Measurements from ENCODE around the gene SMARCA4. TPM values are rescaled to one million over a fixed set of nuclear protein-coding genes. Genes with fewer than 3 reads are reported as not detected.
"Not testable (repeated sequence)": the region's sequence is repeated elsewhere in the genome, so short reads cannot be mapped to it uniquely, and the experiment has no call there.

The SMARCA4 gene
- total RNA-seq, 2 experiments from 2014 or later, result 89.8 to 97.6 TPM

DNA sequence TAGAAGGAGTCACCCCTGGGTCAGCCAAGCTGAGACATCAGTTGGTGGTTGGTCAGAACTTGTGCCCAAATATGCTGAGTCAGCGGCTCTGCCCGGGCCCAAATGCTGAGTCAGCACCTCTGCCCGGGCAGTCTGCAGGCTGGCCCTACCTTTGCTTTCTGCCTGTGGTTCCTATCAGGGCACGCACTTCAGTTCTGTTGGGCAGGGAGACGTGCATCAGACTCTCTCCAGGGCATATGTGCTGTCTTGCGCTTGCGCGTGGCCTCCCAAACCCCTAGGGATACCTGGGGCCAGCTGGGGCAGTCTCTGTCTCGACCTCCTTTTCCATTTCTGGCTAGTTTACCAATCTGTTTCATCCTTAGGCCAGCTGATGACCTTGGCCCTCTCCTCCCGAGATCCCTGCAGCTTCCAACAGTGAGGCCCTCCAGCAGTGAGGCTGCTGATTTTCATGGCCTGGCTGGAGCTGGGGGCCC is 104.0 kb downstream of the SMARCA4 start:
- H3K4me1 Mint-ChIP-seq, result peaks cover 6% of the 10 kb centered on the region
- H3K27ac Mint-ChIP-seq, result no peak overlapping the region
- H3K4me3 Mint-ChIP-seq, result no peak overlapping the region
- peaks cover 30% of the 10 kb centered on the region for H3K36me3 Mint-ChIP-seq (ENCODE audit: low read depth)
- ChIA-PET CTCF (interaction anchor here (0.7 kb wide), 1 partner anchor 61 kb away, joined by 3 read pairs; no protein-coding TSS in a partner anchor), POLR2A (no interaction called here)
- no peaks in the 10 kb centered on the region for H3K9me3 Mint-ChIP-seq
- DNase-seq, result no peak
- no peaks in the 10 kb centered on the region for H3K27me3 Mint-ChIP-seq

DNA sequence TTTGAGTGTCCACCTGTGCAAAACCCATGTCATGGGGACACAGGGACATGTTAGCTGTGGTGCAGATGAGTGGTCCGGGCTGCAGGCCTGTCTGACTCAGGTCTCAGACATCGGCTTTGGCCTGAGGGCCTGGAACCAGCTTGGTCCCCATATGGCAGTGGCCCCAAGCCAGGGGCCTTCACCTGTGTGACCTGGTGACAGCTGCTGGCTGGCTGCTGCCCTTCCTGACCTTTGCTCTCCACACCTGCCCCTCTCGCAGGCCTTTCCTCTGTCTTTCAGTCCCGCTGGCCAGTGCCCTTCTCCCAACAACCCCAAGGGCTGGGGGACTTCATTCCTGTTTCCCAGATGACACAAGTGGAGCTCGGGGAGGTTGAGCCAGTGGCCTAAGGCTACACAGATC is 105.5 kb downstream of the SMARCA4 start:
- POLR2A ChIA-PET, result interaction anchor here (0.7 to 2.2 kb wide), 2 partner anchors 22 to 80 kb away, joined by 3 to 7 read pairs; partner anchors contain the start of gene LDLR
- H3K36me3 Mint-ChIP-seq (ENCODE audit: low read depth), result peaks cover 26% of the 10 kb centered on the region

DNA sequence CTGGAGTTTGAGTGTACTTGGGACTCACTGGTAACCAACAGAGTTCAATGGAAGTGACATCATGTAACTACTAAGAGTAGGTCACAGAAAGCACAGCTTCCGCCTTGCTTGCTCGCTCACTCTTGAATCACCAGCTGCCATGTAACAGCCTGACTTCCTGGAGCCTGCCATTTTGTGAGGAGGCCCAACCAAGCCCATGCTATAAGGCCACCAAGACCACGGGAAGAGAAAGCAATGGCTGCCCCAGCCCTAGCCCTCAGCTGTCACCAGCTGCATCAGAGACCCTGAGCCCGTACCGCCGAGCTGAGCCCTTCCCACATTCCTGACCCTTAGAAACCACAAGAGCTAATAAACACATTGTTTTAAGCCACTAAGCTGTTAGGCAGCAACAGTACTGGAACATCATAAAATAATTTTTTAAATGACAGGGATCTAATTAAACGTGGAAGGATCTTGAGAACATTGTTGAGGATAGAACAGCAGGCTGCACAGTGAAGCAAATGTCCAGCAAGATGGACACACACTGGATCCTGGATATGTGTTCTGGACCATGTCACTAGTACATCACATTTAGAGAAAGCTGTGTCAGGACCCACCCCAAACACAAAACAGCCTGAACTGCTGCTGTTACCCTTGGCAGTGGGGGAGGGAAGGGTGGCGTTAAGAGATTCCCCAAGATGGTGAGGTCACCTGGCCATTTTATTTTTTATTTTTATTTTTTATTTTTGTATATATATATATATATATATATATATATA is 106.7 kb downstream of the SMARCA4 start:
- no peak overlapping the region for H3K27ac Mint-ChIP-seq
- POLR2A ChIA-PET, result interaction anchor here (1.0 to 2.2 kb wide), 3 partner anchors 21 to 31 kb away, joined by 3 to 7 read pairs (median 5); partner anchors contain the start of gene LDLR

More for the DNA sequence above, 105.5 kb downstream of the SMARCA4 start:
- DNase-seq, result no peak
- Mint-ChIP-seq H3K4me1 (peaks cover 6% of the 10 kb centered on the region), H3K27me3 (no peaks in the 10 kb centered on the region), H3K27ac (no peak overlapping the region), H3K4me3 (no peak overlapping the region), H3K9me3 (no peaks in the 10 kb centered on the region)
- CTCF ChIA-PET, result no interaction called here

DNA sequence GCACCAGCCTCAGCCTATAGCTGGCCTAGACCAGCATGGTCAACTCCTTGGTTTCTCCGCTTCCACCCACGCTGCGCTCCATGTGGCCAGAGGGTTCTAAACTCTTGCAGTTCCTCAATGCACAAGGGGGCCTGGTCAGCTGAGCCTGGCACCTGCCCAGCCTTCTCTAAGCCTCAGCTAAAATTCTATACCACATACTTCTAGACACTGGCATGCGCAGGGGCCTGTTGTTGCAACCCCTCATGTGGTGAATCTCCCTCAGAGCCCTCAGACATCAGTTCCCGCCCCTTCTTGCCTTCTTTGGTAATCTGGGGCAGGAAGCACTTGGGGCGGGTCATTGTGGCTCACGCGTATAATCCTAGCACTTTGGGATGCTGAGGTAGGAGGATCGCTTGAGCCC is 108.7 kb downstream of the SMARCA4 start:
- no peak overlapping the region for H3K4me3 Mint-ChIP-seq
- H3K36me3 Mint-ChIP-seq (ENCODE audit: low read depth), result peaks cover 19% of the 10 kb centered on the region
- H3K27ac Mint-ChIP-seq, result no peak overlapping the region
- ChIA-PET CTCF (no interaction called here), POLR2A (no interaction called here)
- no peak for DNase-seq
- H3K27me3 Mint-ChIP-seq, result no peaks in the 10 kb centered on the region
- peaks cover 11% of the 10 kb centered on the region for H3K4me1 Mint-ChIP-seq
- H3K9me3 Mint-ChIP-seq, result no peaks in the 10 kb centered on the region

More for the DNA sequence above, 106.7 kb downstream of the SMARCA4 start:
- Mint-ChIP-seq H3K27me3 (no peaks in the 10 kb centered on the region), H3K9me3 (no peaks in the 10 kb centered on the region), H3K4me1 (peaks cover 6% of the 10 kb centered on the region), H3K4me3 (no peak overlapping the region), H3K36me3 (ENCODE audit: low read depth) (peaks cover 21% of the 10 kb centered on the region)
- DNase-seq, result no peak
- CTCF ChIA-PET, result interaction anchor here (0.7 kb wide), 1 partner anchor 59 kb away, joined by 3 read pairs; no protein-coding TSS in a partner anchor

DNA sequence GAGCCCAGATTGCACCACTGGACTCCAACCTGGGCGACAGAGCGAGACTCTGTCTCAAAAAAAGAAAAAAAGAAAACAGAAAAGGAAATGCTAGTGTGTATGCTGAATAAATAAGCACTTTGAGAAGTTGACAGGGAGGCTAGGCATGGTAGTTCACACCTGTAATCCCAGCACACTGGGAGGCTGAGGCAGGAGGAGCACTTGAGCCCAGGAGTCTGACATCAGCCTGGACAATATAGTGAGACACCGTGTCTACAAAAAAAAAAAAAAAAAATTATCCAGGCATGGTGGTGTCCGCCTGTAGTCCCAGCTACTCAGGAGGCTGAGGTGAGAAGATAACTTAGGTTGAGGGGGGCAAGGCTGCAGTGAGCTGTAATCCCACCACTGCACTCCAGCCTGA is 109.3 kb downstream of the SMARCA4 start:
- Mint-ChIP-seq H3K4me3 (no peak overlapping the region), H3K36me3 (ENCODE audit: low read depth) (peaks cover 15% of the 10 kb centered on the region), H3K27me3 (no peaks in the 10 kb centered on the region), H3K4me1 (peaks cover 12% of the 10 kb centered on the region), H3K9me3 (no peaks in the 10 kb centered on the region), H3K27ac (no peak overlapping the region)
- ChIA-PET CTCF (no interaction called here), POLR2A (interaction anchor here (0.7 kb wide), 1 partner anchor 22 kb away, joined by 3 read pairs; no protein-coding TSS in a partner anchor)
- no peak for DNase-seq

DNA sequence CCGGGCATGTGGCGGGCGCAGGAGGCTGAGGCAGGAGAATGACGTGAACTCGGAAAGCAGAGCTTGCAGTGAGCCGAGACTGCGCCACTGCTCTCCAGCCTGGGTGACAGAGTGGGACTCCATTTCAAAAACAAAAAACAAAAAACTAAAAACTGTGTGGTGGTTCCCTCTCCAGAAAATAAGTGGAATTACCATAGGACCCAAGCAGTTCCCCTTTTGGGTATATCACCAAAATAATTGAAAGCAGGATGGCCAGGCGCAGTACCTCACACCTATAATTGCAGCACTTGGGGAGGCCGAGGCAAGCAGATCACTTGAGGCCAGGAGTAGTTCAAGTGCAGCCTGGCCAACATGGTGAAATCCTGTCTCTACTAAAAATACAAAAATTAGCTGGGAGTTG is 112.7 kb downstream of the SMARCA4 start:
- H3K9me3 Mint-ChIP-seq, result no peaks in the 10 kb centered on the region
- no peaks in the 10 kb centered on the region for H3K27me3 Mint-ChIP-seq
- ChIA-PET CTCF (no interaction called here), POLR2A (interaction anchor here (0.6 kb wide), 1 partner anchor 16 kb away, joined by 3 read pairs; the partner anchor contains the start of gene LDLR)
- H3K4me3 Mint-ChIP-seq, result no peak overlapping the region
- DNase-seq, result no peak
- no peak overlapping the region for H3K27ac Mint-ChIP-seq
- H3K4me1 Mint-ChIP-seq, result peaks cover 12% of the 10 kb centered on the region
- H3K36me3 Mint-ChIP-seq (ENCODE audit: low read depth), result peaks cover 2% of the 10 kb centered on the region

DNA sequence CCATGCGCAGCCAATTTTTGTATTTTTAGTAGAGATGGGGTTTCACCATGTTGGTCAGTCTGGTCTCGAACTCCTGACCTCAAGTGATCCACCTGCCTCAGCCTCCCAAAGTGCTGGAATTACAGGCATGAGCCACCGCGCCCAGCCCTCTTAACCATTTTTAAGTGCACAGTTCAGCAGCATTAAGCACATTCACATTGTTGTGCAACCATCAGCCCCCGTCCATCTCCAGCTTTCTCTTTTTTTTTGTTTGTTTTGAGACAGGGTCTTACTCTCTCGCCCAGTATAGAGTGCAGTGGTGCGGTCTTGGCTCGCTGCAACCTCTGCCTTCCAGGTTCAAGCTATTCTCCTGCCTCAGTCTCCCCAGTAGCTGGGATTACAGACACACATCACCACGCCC is 116.0 kb downstream of the SMARCA4 start:
- H3K9me3 Mint-ChIP-seq; H3K27me3 Mint-ChIP-seq; CTCF ChIA-PET; POLR2A ChIA-PET; H3K4me1 Mint-ChIP-seq; H3K4me3 Mint-ChIP-seq; DNase-seq; H3K27ac Mint-ChIP-seq; H3K36me3 Mint-ChIP-seq (ENCODE audit: low read depth): not testable (repeated sequence)

DNA sequence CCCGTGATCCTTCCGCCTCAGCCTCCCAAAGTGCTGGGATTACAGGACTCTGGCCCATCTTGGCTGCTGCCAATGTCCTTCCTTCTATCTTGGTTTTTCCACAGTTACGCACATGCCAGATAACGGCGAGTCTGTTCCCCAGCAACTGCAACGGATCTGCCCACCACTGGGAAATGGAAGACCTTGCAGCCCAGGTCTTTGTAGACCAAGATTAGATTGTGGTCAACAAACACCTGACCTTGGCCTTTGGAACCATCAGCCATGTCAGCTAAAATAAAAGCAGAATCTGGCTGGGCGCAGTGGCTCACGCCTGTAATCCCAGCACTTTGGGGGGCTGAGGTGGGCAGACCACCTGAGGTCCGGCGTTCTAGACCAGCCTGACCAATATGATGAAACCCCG is 118.1 kb downstream of the SMARCA4 start:
- POLR2A ChIA-PET, result no interaction called here
- no peaks in the 10 kb centered on the region for H3K9me3 Mint-ChIP-seq
- no peak overlapping the region for H3K4me3 Mint-ChIP-seq
- no peak overlapping the region for H3K27ac Mint-ChIP-seq
- no peak for DNase-seq
- peaks cover 7% of the 10 kb centered on the region for H3K4me1 Mint-ChIP-seq
- CTCF ChIA-PET, result no interaction called here
- no peaks in the 10 kb centered on the region for H3K27me3 Mint-ChIP-seq
- no peaks in the 10 kb centered on the region for H3K36me3 Mint-ChIP-seq (ENCODE audit: low read depth)

DNA sequence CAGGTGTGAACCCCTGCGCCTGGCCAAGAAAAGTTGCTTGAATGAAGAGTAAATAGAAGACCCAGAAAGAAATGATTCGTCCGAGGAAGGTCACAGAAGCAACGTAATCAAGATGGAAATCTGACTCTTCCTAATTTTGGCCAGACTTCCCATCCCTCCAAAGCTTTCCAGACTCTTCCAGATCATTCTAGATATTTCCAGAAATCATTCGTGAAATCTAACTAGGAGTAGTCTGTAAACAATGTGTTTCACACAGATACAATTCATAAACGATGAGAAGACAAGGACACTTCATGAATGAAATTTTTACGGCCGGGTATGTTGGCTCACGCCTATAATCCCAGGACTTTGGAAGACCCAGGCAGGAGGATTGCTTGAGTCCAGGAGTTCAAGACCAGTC is 119.2 kb downstream of the SMARCA4 start:
- H3K36me3 Mint-ChIP-seq (ENCODE audit: low read depth), result no peaks in the 10 kb centered on the region
- ChIA-PET CTCF (interaction anchor here (0.9 kb wide), 1 partner anchor 143 kb away, joined by 3 read pairs; no protein-coding TSS in a partner anchor), POLR2A (no interaction called here)
- H3K4me3 Mint-ChIP-seq, result no peak overlapping the region
- H3K9me3 Mint-ChIP-seq, result no peaks in the 10 kb centered on the region
- H3K27me3 Mint-ChIP-seq, result no peaks in the 10 kb centered on the region
- H3K27ac Mint-ChIP-seq, result no peak overlapping the region
- peaks cover 8% of the 10 kb centered on the region for H3K4me1 Mint-ChIP-seq
- DNase-seq, result no peak

DNA sequence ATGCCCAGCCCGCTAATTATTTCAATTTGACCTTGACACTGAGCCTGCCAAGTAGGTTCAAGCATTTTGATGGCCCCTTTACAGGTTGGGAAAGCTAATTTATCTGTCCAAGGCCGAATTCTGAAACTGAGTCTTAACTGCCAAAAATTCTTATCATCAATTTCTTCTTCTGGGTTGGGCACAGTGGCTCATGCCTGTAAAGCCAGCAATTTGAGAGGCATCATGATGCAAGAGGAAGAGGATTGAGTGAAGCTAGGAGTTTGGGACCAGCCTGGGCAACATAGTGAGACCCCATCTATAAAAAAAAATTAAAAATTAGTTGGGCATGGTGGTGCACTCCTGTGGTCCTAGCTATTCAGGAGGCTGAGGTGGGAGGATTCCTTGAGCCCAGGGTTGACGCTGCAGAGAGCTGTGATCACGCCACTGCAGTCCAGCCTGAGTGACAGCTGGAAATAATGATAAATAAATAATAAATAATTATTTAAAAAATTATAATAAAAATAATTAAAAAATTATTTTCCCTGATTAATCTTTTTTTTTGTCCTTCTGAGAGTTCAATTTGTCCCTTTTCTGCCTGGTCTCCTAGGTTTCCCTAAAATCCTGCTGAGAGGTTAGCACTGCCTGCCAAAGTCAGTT is 127.2 kb downstream of the SMARCA4 start:
- POLR2A ChIA-PET, result interaction anchor here (1.2 to 5.0 kb wide), 10 partner anchors 7 to 252 kb away, joined by 3 to 38 read pairs (median 6); partner anchors contain the start of gene TMED1
- no peaks in the 10 kb centered on the region for H3K27me3 Mint-ChIP-seq
- peak overlapping the region; percentile 96 for H3K4me3 Mint-ChIP-seq
- peak overlapping the region; percentile 99 for H3K27ac Mint-ChIP-seq
- peaks cover 34% of the 10 kb centered on the region for H3K4me1 Mint-ChIP-seq
- CTCF ChIA-PET, result interaction anchor here (0.6 to 3.9 kb wide), 4 partner anchors 13 to 152 kb away, joined by 3 to 21 read pairs (median 6); no protein-coding TSS in a partner anchor
- no peaks in the 10 kb centered on the region for H3K9me3 Mint-ChIP-seq
- DNase-seq, result no peak
- peaks cover 25% of the 10 kb centered on the region for H3K36me3 Mint-ChIP-seq (ENCODE audit: low read depth)

DNA sequence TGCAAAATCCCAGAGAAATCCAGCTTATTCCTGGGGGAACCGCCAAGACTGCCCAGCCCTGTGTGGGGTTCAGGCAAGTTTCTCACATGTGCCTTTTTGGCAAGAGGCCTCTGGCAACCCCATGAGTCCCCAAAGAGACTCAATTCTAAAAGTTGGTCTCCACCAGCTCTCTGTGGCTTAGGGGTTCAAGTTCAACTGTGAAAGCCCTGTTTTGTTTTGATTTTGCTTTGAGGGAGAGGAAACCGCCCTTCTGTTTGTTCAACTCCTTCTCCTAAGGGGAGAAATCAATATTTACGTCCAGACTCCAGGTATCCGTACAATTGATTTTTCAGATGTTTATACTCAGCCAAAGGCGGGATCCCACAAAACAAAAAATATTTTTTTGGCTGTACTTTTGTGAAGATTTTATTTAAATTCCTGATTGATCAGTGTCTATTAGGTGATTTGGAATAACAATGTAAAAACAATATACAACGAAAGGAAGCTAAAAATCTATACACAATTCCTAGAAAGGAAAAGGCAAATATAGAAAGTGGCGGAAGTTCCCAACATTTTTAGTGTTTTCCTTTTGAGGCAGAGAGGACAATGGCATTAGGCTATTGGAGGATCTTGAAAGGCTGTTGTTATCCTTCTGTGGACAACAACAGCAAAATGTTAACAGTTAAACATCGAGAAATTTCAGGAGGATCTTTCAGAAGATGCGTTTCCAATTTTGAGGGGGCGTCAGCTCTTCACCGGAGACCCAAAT is 127.8 kb downstream of the SMARCA4 start:
- H3K9me3 Mint-ChIP-seq, result no peaks in the 10 kb centered on the region
- H3K4me3 Mint-ChIP-seq, result peak overlapping the region; percentile 96
- H3K4me1 Mint-ChIP-seq, result peaks cover 41% of the 10 kb centered on the region
- POLR2A ChIA-PET, result interaction anchor here (0.7 to 5.0 kb wide), 24 partner anchors 8 to 519 kb away, joined by 3 to 38 read pairs (median 5); partner anchors contain the start of genes SMARCA4, SPC24, SWSAP1 and TMED1
- no peaks in the 10 kb centered on the region for H3K27me3 Mint-ChIP-seq
- CTCF ChIA-PET, result interaction anchor here (0.6 to 3.9 kb wide), 7 partner anchors 12 to 1759 kb away, joined by 3 to 21 read pairs (median 3); no protein-coding TSS in a partner anchor
- no peak for DNase-seq
- peaks cover 32% of the 10 kb centered on the region for H3K36me3 Mint-ChIP-seq (ENCODE audit: low read depth)
- peak overlapping the region; percentile 99 for H3K27ac Mint-ChIP-seq

DNA sequence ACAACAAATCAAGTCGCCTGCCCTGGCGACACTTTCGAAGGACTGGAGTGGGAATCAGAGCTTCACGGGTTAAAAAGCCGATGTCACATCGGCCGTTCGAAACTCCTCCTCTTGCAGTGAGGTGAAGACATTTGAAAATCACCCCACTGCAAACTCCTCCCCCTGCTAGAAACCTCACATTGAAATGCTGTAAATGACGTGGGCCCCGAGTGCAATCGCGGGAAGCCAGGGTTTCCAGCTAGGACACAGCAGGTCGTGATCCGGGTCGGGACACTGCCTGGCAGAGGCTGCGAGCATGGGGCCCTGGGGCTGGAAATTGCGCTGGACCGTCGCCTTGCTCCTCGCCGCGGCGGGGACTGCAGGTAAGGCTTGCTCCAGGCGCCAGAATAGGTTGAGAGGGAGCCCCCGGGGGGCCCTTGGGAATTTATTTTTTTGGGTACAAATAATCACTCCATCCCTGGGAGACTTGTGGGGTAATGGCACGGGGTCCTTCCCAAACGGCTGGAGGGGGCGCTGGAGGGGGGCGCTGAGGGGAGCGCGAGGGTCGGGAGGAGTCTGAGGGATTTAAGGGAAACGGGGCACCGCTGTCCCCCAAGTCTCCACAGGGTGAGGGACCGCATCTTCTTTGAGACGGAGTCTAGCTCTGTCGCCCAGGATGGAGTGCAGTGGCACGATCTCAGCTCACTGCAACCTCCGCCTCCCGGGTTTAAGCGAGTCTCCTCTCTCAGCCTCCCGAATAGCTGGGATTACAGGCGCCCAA is 128.6 kb downstream of the SMARCA4 start, which contains the start of gene LDLR:
TSS of gene LDLR (plus strand) at position 210 of the 760 bp plus-strand sequence. CDS start at position 296, 86 bp downstream.
- POLR2A ChIA-PET, result interaction anchor here (0.7 to 5.0 kb wide), 26 partner anchors 8 to 520 kb away, joined by 3 to 38 read pairs (median 5); partner anchors contain the start of genes SMARCA4, SPC24, SWSAP1 and TMED1
- H3K4me1 Mint-ChIP-seq, result peaks cover 42% of the 10 kb centered on the region
- no peaks in the 10 kb centered on the region for H3K27me3 Mint-ChIP-seq
- H3K9me3 Mint-ChIP-seq, result no peaks in the 10 kb centered on the region
- CTCF ChIA-PET, result interaction anchor here (0.6 to 3.9 kb wide), 5 partner anchors 12 to 1758 kb away, joined by 3 to 21 read pairs (median 3); no protein-coding TSS in a partner anchor
- H3K4me3 Mint-ChIP-seq, result peak within 1 kb of the TSS; percentile 96
- peak; percentile 90 for DNase-seq
- peak within 1 kb of the TSS; percentile 99 for H3K27ac Mint-ChIP-seq
- H3K36me3 Mint-ChIP-seq (ENCODE audit: low read depth), result peaks cover 38% of the 10 kb centered on the region

Measured in activated CD4-positive, alpha-beta memory T cell treated with anti-CD3 and anti-CD28 coated beads, Interleukin-2, amount 10 ng/mL, durations not matched to agents 7 days and 5 days (primary cell).